ENCODE measurements around the gene LGR4. TPM values are rescaled to one million over a fixed set of nuclear protein-coding genes. Genes with fewer than 3 reads are reported as not detected.
A peak's percentile ranks its signal among the peaks of the same experiment; 100 is the strongest.

Gene LGR4
- total and polyA plus RNA-seq, 2 of the 13 experiments (the other 11 are each of a cell fraction or from before 2014, with no cell fraction given) = 42.1 to 68.7 TPM

- TF ChIP-seq ZNF142 (CRISPR knock-in tag; IDR thresholded peaks at IDR 0.05) = no peak
- no peak for TF ChIP-seq POLR2G (IDR thresholded peaks at IDR 0.05; ENCODE audit: low read depth, low read length)
- TF ChIP-seq BCL3 (CRISPR knock-in tag; IDR thresholded peaks at IDR 0.05) = no peak
- 0 out of 2 replicates have a peak, but pooled peaks have one; percentile 41 for TF ChIP-seq ZNF784 (CRISPR knock-in tag; IDR thresholded peaks at IDR 0.05; ENCODE audit: borderline replicate concordance)
Observed at GRCh38 chr11:27475622-27476021, 3.0 kb upstream of the LGR4 start (continued).

Data from HepG2 (cell line).